ENCODE results near the gene EPHA4.

EPHA4 gene

DNA sequence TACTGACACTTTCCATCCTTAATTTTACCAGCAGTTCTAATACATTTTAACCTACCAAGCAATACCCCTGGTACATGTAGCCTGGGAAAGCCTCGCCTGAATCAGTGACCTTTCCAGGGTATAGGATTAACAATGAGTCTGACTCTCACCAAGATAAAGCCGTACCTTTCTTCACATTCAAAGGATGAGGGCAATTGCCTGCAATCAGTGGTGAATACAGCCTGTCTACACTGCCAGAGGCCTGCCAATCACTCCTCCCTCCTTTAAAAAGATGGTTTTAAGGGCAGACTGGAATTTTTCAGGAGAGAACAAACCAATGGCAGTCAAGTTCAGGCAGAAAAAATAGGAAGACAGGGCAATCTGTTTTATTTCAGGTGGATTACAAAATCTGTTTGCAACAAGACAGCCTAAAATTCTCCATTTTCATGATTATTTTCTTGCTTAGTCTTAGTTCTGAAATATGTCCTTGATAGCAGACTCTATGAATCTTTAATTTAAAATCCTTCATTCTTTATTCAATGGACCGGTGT, 4.8 kb downstream of the EPHA4 start:
- TF ChIP-seq, protein P1, sequence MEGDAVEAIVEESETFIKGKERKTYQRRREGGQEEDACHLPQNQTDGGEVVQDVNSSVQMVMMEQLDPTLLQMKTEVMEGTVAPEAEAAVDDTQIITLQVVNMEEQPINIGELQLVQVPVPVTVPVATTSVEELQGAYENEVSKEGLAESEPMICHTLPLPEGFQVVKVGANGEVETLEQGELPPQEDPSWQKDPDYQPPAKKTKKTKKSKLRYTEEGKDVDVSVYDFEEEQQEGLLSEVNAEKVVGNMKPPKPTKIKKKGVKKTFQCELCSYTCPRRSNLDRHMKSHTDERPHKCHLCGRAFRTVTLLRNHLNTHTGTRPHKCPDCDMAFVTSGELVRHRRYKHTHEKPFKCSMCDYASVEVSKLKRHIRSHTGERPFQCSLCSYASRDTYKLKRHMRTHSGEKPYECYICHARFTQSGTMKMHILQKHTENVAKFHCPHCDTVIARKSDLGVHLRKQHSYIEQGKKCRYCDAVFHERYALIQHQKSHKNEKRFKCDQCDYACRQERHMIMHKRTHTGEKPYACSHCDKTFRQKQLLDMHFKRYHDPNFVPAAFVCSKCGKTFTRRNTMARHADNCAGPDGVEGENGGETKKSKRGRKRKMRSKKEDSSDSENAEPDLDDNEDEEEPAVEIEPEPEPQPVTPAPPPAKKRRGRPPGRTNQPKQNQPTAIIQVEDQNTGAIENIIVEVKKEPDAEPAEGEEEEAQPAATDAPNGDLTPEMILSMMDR (IDR thresholded peaks at IDR 0.05; ENCODE audit: poor library complexity, severe bottlenecking), result no peak
- no peak for ATAC-seq (ENCODE audit: low read depth)

DNA sequence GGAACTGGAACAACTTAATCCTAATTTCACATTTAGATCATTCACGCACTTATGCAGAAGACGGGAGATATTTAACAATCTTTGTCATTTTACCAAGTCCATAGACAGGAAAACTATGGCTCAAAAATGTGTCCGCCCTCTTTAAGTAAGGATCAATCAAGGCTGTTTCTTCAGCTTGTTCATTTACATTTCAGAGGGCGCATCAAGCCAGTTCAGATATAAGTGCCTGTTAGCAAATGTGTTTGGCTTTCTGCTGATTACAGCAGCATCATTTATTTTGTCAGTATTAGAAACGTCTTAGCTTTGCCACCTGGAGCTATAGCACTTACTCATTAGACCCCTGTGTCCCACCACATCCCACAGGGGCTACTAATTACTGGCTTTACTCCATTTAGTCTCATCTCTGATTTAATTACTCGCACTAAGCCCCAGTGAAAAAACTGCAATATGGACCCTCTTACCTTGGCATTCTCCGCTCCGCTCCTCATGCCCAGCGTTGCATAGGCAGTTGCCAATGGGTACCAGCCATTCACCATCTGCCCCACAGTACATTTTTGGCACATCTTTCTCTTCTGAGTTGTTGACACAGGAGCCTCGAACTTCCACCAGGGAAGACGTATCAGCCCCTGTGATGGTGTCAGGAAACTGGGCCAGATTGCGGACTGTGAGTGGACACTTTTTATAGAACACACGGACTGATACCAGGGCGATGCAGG, 8.7 kb downstream of the EPHA4 start:
- DNase-seq (ENCODE audit: low spot score) (no peak), ATAC-seq (ENCODE audit: low read depth) (no peak)
- TF ChIP-seq, protein P1 (IDR thresholded peaks at IDR 0.05; ENCODE audit: poor library complexity, severe bottlenecking), result no peak
- Histone ChIP-seq H3K9me3 (ENCODE audit: severe bottlenecking) (no peaks in the 10 kb centered on the region), H3K27me3 (ENCODE audit: insufficient read depth, poor library complexity, severe bottlenecking) (peaks cover 6% of the 10 kb centered on the region), H3K4me1 (ENCODE audit: insufficient read depth, poor library complexity, severe bottlenecking) (no peaks in the 10 kb centered on the region), H3K4me3 (ENCODE audit: severe bottlenecking) (no peak overlapping the region), H3K27ac (ENCODE audit: poor library complexity, severe bottlenecking) (no peak overlapping the region), H3K36me3 (ENCODE audit: low read depth) (no peaks in the 10 kb centered on the region)

More for the DNA sequence above, 4.8 kb downstream of the EPHA4 start:
- no peak overlapping the region for H3K4me3 ChIP-seq (ENCODE audit: severe bottlenecking)
- no peak overlapping the region for H3K27ac ChIP-seq (ENCODE audit: poor library complexity, severe bottlenecking)
- no peak for DNase-seq (ENCODE audit: low spot score)
- no peaks in the 10 kb centered on the region for H3K36me3 ChIP-seq (ENCODE audit: low read depth)
- H3K27me3 ChIP-seq (ENCODE audit: insufficient read depth, poor library complexity, severe bottlenecking), result peaks cover 36% of the 10 kb centered on the region
- no peaks in the 10 kb centered on the region for H3K9me3 ChIP-seq (ENCODE audit: severe bottlenecking)
- H3K4me1 ChIP-seq (ENCODE audit: insufficient read depth, poor library complexity, severe bottlenecking), result no peaks in the 10 kb centered on the region

DNA sequence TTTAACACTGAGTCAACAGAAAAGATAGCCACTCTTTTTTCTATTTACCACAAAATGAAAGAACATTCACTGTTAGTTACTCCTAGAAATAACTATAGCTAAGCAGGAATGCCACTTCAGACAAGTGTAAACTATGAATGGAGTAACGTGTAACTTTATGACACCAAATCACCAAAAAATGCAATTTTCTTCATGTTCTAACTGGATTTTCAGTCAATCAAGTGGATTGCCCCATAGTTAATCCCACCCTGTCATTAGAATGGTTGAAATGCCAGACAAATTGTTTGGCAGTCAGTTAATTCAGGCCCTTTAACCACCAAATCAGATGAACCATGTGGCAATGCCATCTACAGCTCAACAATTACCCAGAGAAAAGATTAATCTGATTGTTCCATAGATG, 9.9 kb downstream of the EPHA4 start:
- no peak for ATAC-seq (ENCODE audit: low read depth)
- Histone ChIP-seq H3K36me3 (ENCODE audit: low read depth) (no peaks in the 10 kb centered on the region), H3K4me3 (ENCODE audit: severe bottlenecking) (no peak overlapping the region), H3K27ac (ENCODE audit: poor library complexity, severe bottlenecking) (no peak overlapping the region), H3K9me3 (ENCODE audit: severe bottlenecking) (no peaks in the 10 kb centered on the region), H3K27me3 (ENCODE audit: insufficient read depth, poor library complexity, severe bottlenecking) (no peaks in the 10 kb centered on the region), H3K4me1 (ENCODE audit: insufficient read depth, poor library complexity, severe bottlenecking) (no peaks in the 10 kb centered on the region)
- DNase-seq (ENCODE audit: low spot score), result no peak
- TF ChIP-seq, protein P1 (IDR thresholded peaks at IDR 0.05; ENCODE audit: poor library complexity, severe bottlenecking), result no peak

DNA sequence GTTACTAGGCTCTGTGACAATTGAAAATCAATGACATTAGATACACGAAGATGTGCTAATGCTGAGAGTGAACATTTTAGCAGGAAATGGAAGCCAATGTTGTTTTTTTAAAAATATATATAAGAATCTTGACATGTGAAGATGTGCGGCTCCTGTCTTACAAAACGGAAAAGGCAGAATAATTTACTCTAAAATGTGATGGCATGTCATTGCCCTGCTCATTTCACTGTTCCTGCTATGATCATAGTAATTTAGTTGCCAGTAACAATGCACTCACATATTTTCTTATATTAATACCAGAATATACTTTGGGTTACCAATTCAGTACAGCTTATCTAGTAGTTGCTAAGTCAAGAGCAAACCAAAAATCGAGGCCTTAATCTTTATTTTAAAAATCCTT, 10.3 kb downstream of the EPHA4 start:
- Histone ChIP-seq H3K9me3 (ENCODE audit: severe bottlenecking) (no peaks in the 10 kb centered on the region), H3K27me3 (ENCODE audit: insufficient read depth, poor library complexity, severe bottlenecking) (no peaks in the 10 kb centered on the region), H3K4me1 (ENCODE audit: insufficient read depth, poor library complexity, severe bottlenecking) (no peaks in the 10 kb centered on the region), H3K4me3 (ENCODE audit: severe bottlenecking) (no peak overlapping the region), H3K27ac (ENCODE audit: poor library complexity, severe bottlenecking) (no peak overlapping the region), H3K36me3 (ENCODE audit: low read depth) (no peaks in the 10 kb centered on the region)
- DNase-seq (ENCODE audit: low spot score) (no peak), ATAC-seq (ENCODE audit: low read depth) (no peak)
- TF ChIP-seq, protein P1 (IDR thresholded peaks at IDR 0.05; ENCODE audit: poor library complexity, severe bottlenecking), result no peak

DNA sequence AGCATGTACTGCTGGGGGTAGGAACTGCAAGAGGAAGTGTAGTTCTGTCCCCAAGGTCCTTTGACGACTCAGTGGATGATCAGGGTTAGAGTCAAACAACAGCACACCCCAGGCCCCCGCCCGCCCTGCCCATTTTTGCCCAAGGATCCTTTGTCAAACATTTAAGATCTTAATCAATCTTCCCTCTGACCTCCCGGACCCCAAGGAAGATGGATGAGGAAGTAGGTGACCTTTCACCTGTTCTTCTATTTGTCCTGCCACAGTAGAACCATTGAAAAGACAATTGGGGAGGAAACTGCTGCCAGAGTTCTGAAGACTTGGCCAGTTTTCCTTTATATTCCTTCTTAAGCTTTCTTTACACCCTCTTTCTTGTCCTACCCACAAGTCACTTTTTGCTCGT, 12.1 kb downstream of the EPHA4 start:
- no peaks in the 10 kb centered on the region for H3K27me3 ChIP-seq (ENCODE audit: insufficient read depth, poor library complexity, severe bottlenecking)
- no peak overlapping the region for H3K27ac ChIP-seq (ENCODE audit: poor library complexity, severe bottlenecking)
- no peaks in the 10 kb centered on the region for H3K36me3 ChIP-seq (ENCODE audit: low read depth)
- H3K4me1 ChIP-seq (ENCODE audit: insufficient read depth, poor library complexity, severe bottlenecking), result no peaks in the 10 kb centered on the region
- H3K9me3 ChIP-seq (ENCODE audit: severe bottlenecking), result no peaks in the 10 kb centered on the region
- H3K4me3 ChIP-seq (ENCODE audit: severe bottlenecking), result no peak overlapping the region
- TF ChIP-seq, protein P1 (IDR thresholded peaks at IDR 0.05; ENCODE audit: poor library complexity, severe bottlenecking), result no peak
- DNase-seq (ENCODE audit: low spot score) (no peak), ATAC-seq (ENCODE audit: low read depth) (no peak)

All from RWPE2 (cell line).